HEK293T (cell line): ENCODE measurements around the gene CCSER1.

ENCODE experiments used
- ARNT ChIP-seq: fragments of 450-650 bp; IDR thresholded peaks from 2 replicates; pipeline ENCODE4 v1.6.1; 2017; ENCODE audit warnings: mild to moderate bottlenecking
- BHLHE40 ChIP-seq: fragments of 450-650 bp; IDR thresholded peaks from 2 replicates; pipeline ENCODE4 v1.6.1; 2016; ENCODE audit warnings: mild to moderate bottlenecking, moderate library complexity, borderline replicate concordance
- ELF4 ChIP-seq: fragments of 450-650 bp; IDR thresholded peaks from 2 replicates; pipeline ENCODE4 v1.6.1; 2017; ENCODE audit warnings: antibody characterized with exemption
- FOXA1 ChIP-seq: fragments of 450-650 bp; IDR thresholded peaks from 2 replicates; pipeline ENCODE4 v1.6.1; 2016; ENCODE audit warnings: mild to moderate bottlenecking
- FOXK2 ChIP-seq: fragments of 450-650 bp; IDR thresholded peaks from 2 replicates; pipeline ENCODE4 v1.6.1; 2016; ENCODE audit warnings: mild to moderate bottlenecking
- FOXM1 ChIP-seq: fragments of 450-650 bp; IDR thresholded peaks from 2 replicates; pipeline ENCODE4 v1.6.1; 2017; ENCODE audit warnings: mild to moderate bottlenecking, borderline replicate concordance
- HDGF ChIP-seq: fragments of 450-650 bp; IDR thresholded peaks from 2 replicates; pipeline ENCODE4 v1.6.1; 2017; ENCODE audit warnings: antibody characterized with exemption, borderline replicate concordance
- LEF1 ChIP-seq: fragments of 450-650 bp; IDR thresholded peaks from 2 replicates; pipeline ENCODE4 v1.6.1; 2017; ENCODE audit warnings: mild to moderate bottlenecking, borderline replicate concordance
- NFRKB ChIP-seq: fragments of 450-650 bp; IDR thresholded peaks from 2 replicates; pipeline ENCODE4 v1.6.1; 2016; ENCODE audit warnings: mild to moderate bottlenecking, moderate library complexity
- PKNOX1 ChIP-seq: fragments of 450-650 bp; IDR thresholded peaks from 2 replicates; pipeline ENCODE4 v1.6.1; 2016
- SP1 ChIP-seq: fragments of 450-650 bp; IDR thresholded peaks from 2 replicates; pipeline ENCODE4 v1.6.1; 2017
- SUZ12 ChIP-seq: fragments of 450-650 bp; IDR thresholded peaks from 2 replicates; pipeline ENCODE4 v1.6.1; 2016; ENCODE audit warnings: mild to moderate bottlenecking
- TARDBP ChIP-seq: fragments of 450-650 bp; IDR thresholded peaks from 2 replicates; pipeline ENCODE4 v1.6.1; 2016
- ZNF384 ChIP-seq: fragments of 450-650 bp; IDR thresholded peaks from 2 replicates; pipeline ENCODE4 v1.6.1; 2016

- TF ChIP-seq FOXK2 (no peak), LEF1 (no peak), PKNOX1 (no peak), ARNT (no peak), BHLHE40 (no peak), SP1 (no peak), HDGF (no peak), SUZ12 (no peak), FOXA1 (no peak), FOXM1 (no peak), NFRKB (no peak), TARDBP (no peak), ELF4 (no peak), ZNF384 (no peak)
Measured at GRCh38 chr4:91340822-91341221, 1213.6 kb downstream of the CCSER1 start.
